A172 (cell line): Measurements from ENCODE around the gene DSN1. TPM values are rescaled to one million over a fixed set of nuclear protein-coding genes. Genes with fewer than 3 reads are reported as not detected.

ENCODE experiments used
- total RNA-seq: library from RNA; depleted of rRNA; stranded (reverse); fragments of >200 nt; shearing (Covaris generic); gene quantifications from 2 replicates; pipeline ENCODE4 v1.2.3, GENCODE V29; 2014; rRNA removed

The DSN1 gene
- total RNA-seq, 1 experiment from 2014 or later = 66.7 TPM

Other genes with a start within 250 kb of the DSN1 start
- gene MYL9, start 232.2 kb downstream of the DSN1 start, total RNA-seq = 9.4 and 9.8 TPM in 2 replicates
- gene TGIF2, start 200.2 kb downstream of the DSN1 start, total RNA-seq = 23.7 and 32.6 TPM in 2 replicates
- 338 and 339 TPM in 2 replicates for gene RAB5IF, start 168.0 kb downstream of the DSN1 start, total RNA-seq
- gene SLA2, start 127.6 kb downstream of the DSN1 start, total RNA-seq = 0.17 TPM in 1 of 2 replicates, not detected in the other
- gene NDRG3, start 27.7 kb downstream of the DSN1 start, total RNA-seq = 49.7 and 54.6 TPM in 2 replicates
- not detected in 2 replicates for gene TLDC2, start 102.4 kb upstream of the DSN1 start, total RNA-seq
- gene SAMHD1, start 177.9 kb upstream of the DSN1 start, total RNA-seq = 24.3 and 29.5 TPM in 2 replicates